Right hindlimb (tissue), 1 donor: ENCODE data around the gene OTUB2.
A peak's percentile ranks its signal among the peaks of the same experiment; 100 is the strongest.

Experiments
- DNase-seq: peaks from one replicate; pipeline ENCODE4 v3.0.0-alpha.2; 2018

The OTUB2 gene

DNA sequence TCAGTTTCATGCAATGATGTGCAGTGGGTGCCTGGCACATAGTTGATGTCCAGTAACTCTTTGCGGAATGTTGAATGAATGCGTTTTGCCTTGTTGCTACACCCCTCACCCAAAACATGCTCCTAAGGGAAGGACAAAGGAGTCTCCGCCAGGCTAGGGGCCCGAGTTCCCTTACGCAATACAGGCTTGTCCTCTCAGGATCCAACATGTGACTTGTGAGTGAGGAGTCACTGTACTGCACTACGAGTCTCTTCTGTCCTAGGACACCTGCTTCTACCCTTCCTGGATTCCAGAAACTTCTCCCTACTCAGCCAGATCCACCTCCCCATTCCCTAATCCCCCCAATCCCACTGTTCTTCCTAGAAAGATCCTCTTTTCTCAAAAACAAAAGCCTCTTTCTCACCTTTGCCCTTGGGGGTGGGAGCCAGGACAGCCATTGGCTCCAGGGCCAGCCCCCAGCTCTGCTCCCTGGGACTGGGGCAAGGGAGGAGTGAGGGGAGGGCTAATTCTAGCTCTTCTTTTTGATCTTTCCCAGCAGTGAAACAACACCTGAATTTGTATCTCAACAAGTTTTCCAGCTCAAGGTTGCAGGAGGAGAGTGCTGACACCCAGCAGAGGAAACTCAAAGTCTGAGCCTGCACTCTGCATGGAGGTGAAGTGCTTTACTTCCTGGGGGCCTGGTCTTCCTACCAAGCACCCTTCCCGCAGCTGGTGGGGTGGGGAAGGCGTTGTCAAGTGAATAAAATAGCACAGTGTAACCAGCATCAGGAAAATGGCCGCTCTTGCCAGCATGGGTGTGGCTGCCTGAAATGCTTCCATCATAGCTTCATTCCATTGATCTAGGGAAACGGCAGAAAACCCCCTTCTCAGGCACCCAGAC, 3.4 kb upstream of the OTUB2 start:
- no peak for DNase-seq

DNA sequence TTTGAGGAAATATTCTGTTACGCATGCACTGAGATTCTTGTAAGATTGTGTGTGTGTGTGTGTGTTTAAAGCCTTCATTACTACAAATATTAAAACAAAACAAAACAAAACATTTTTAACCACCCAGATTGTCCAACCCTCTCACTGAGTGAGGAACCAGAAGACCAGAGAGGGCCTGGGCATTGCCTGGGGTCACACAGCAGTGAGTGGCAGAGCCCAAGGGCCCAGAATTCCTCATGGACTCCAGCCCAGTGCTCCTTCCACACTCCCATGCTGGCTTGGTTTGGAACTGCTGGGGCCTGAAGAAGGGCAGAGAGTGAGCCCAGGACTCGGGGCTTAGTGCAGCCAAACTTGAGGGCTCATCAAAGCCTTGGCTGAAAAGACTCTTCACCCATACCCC, 1.6 kb upstream of the OTUB2 start:
- no peak for DNase-seq

DNA sequence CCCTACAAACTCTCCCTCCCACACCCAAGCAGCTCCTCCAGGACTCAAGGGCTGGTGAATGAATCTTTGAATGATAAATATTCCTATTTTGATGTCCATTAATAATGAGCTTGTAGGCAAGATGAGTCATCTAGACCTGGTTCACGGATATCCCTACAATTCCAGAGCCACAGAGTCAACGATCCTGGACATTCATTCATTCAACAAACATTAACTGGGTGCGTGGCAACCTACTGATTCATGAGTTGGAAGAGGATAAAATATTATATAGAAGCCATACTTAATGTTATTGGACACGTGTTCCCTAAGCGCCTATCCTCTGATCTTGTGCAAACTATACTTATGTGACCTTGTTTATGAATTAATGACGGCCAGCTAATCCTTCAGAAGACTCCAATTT, 420 bp upstream of the OTUB2 start:
- DNase-seq: no peak

DNA sequence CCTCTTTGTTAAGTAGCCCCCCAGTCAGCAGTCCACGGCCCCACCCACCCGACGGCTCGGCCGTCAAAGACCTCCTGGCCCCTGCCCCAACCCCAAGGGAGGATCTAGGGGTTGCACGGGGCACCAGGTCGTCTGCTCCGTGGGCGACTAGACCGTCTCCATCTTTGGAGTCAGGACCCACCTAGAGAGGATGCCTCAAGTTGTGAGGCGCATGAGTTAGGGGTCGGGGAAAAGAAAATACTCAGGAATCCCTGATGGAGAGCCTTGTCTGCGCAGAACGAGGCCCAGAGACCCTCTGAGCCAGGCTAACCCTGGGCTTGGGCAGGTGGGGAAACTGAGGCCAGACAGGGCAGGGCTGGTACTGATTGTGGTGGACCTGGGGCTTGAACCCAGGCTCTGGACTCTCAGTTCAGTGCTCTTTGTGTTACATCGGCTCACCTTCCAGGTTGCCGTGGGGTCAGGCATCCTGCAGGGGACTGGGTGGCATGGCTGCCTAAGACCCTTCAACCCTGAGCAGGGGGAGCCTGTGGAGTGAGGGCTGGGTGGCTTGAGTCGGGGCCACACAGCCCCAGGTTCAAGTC, 839 bp downstream of the OTUB2 start:
- no peak for DNase-seq

DNA sequence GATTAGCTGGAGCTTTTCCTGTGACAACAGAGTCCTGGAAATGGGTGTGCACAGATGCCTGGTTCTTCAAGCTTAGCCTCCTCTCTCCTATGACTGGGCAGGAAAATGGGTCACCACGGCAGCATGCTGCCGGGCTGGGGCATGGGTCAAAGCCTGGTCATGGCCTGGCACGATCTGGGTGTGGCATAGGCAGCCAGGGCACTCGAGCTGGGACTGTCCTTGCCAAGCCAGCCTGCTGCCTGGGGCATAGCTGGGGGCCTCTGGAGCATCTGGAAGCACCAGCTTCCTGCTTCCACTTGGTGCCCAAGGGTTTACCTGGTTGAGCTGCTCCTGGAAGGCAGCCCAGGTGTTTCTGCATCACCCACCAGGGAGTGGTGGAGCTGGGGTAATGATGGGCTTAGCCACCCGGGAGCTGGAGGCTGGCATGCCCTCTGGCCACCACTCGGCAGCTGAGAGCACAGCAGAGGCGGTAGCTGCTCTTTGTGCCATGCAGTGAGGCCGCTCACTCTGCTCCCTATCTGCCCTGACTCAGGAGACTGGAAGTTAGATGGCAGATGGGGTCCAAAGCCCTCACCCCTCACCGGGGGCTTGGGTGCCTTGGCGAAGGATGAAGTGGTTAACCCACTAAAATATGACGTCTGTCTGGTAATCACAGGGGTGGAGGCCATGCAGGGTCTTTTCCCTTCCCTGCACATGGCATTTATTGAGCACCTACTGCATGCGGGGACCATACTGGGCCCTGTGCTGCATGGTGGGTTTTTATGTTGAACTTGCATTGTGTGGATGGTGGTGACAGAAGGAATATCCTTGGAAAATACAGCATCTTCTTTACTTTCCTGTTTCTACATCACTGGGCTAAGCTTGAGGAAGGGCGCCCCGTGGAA, 1.7 kb downstream of the OTUB2 start:
- no peak for DNase-seq

DNA sequence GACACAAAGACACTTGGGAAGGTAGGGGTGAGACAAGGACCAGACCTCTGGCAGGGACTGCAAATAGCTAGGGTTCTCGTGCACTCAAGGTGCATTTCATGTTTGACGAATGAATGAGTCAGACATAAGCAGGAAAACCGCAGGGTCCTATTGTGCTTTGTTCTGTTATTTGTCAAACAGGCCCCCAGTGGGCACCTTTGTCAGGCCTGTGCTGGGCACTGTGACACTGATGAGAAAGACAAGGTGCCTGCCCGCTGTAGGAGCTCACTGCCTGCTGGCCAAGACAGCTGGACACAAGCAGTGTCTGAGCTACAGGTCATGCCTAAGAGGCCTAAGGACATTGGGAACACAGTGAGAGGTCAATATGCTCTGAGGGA, 2.3 kb downstream of the OTUB2 start:
- no peak for DNase-seq

DNA sequence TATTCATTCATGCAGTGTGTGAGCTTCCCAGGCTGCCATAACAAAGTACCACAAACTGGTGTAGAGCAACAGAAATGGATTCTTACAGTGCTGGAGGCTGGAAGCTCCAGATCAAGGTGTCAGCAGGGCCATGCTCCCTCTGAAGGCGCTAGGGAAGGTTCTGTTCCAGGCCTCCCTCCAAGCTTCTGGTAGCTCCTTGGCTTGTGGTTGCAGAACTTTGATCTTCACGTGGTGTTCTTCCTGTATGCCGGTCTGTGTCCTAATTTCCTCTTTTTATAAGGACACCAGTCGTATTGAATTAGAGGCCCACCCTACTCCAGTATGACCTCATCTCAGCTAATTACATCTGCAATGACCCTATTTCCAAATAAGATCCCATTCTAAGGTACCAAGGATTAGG, 3.1 kb downstream of the OTUB2 start:
- DNase-seq: no peak

DNA sequence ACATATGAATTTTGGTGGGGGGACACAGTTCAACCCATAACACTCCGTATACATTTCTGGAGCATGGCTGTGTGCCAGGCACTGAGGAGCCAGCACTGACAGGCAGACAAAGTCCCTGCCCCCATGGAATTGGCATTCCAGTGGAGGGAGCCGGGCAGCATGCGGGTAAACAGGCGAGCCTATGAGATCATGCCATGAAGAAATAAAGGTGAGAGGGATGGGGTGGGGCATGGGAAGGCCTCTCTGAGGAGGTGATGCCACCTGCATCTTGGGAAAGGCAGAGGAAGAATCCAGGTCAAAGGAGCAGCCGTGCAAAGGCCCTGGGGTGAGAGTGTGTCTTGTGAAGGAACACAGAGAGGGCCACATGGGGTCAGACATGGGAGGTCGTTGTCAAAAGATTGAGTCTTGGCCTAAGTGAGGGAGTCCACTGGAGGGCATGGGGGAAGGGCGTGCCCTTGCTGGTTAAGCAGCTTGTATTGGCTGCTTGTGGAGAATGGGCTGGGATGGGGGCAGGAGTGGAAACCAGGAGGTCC, 3.6 kb downstream of the OTUB2 start:
- no peak for DNase-seq

DNA sequence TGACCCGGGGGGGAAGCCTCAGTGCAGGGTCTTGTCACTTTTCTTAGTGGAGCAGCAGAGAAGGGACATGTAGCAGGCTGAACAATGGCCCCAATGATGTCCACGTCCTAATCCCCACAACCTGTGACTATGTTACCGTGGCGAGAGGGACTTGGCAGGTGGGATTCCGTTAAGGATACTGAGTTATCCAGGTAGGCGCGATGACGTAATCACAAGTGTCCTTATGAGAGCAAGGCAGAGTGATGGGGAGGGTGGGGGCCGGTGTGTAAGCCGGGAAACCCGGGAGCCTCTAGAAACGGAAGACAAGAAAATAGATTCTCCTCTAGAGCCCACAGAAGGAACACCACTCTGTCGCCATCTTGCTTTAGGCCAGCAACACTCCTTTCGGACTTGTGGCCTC, 4.4 kb downstream of the OTUB2 start:
- DNase-seq: no peak

DNA sequence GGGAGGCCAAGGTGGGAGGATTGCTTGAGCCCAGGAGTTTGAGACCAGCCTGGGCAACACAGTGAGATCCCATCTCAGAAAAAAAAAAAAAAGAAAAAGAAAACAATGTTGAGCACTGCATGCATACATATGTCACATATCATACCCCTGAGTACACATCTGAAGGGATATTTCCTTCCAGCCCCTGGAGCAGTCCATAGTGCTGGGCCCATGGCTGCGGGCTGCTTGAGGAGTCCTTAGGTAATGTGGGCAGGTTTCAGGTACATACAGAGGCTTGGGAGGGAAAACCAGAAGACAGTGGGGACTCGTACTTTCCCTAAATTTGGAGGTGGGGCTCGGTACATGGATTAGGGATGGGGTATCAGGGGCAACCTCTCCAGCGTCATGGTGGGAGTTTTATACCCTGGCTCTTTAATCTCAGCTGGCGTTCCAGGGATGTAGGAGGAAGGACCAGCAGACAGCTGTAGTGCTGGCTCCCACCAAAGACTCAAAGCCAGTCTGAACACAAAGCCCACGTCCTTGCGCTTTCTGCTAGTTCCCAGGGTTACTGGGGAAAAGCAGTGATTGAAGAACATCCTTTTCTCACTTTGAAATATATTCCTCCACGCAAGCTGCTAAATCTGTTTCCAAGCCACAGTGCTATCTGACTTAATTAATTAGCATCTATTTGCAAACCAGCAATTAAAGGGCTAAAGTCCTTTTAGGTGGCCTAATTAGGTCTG, 5.2 kb downstream of the OTUB2 start:
- DNase-seq: no peak

DNA sequence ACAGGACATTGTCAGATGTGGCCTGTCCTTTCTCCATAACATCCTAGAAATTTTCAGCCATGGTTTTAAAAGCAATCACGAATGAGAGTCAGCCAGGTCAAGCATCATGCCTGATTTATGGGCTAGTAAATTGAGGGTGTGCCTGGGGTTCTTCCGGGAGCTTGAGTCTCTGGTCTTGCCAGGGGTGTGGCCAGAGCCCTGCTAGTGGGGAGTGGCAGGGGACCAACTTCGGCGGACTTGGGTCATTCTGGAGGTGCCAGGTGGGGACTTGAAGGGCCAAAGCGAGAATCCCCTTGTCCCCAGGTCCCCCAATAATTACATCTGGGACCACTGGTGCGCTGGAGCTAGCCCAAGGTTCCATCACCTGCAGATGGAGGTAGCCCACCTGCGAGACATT, 5.7 kb downstream of the OTUB2 start:
- DNase-seq: no peak

DNA sequence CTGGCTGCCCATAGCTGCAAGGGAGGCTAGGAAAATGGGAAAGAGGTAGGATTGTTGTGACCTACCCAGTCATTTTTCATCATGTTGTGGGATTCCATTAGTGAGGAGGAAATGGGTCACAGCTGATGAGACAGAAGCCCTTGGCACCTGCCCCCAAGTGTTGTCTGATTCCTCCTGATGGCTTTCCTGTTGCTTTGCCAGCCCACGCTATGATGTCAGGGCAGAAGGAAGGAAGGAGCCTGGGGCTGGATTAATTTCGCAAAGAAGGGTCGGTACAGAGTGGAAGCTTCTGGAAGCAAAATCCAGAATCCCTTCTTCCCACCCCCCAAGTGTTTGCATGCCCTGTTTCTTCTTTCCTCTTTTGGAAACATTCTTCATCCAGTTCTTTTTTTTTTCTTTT, 8.7 kb downstream of the OTUB2 start:
- no peak for DNase-seq

DNA sequence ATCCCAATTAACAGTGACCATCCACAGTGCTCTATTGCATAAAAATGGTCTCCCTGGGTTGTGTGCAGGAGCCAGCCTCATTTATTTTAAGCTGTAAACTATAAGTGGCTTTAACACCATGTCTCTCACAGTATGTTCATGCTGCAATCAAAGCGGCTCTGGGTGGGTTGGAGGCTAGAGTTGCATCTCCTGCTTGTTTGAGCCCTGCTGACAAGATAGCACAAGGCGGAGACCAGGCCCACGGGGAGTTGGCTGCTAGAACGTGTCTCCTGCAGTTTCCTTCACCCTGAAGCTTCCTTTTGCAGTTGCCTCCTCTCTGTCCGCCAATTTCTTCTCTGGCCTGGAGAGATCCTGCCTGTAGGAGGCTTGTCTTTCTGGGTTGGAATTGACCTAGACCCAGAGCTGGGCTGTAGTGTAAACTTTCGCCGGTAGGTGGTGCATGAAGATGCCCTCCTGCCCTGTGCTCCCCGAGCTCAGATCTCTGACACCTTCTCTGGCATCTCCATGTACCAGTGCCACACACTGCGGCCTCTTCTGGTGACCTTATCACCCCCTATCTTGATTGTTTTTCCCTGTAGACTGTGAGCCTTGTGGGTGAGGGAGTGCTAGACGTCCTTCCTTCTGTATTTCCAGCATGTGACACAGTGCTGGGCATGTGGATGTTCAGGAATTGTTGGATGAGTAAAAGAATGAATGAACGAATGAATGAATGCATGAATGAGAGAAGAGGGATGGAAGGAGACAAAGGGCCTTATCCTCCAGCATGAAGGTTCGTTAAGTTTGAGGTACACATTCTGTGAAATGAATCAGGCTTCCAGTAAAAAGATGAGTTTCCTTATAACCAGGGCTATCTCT, 10.4 kb downstream of the OTUB2 start:
- DNase-seq: peak; percentile 58

DNA sequence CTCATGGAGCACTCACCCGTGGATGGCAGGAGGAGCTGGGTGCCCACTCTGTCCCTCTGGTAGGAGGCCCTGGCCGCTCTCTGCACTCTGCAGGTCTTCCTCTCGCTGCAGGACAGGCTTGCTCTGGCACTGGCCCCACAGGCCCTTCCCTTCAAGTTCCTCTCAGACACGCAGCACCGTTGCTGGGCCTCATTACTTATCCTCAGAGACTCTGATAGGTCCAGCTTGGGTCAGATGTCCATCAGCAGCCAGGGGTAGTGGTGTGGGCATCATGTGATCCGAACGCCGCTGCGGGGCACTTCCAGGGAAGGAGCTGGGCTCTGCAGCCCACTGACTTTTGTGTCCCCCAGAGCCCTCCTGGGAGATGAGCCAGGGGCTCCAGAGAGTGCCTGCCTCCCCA, 11.8 kb downstream of the OTUB2 start:
- no peak for DNase-seq

DNA sequence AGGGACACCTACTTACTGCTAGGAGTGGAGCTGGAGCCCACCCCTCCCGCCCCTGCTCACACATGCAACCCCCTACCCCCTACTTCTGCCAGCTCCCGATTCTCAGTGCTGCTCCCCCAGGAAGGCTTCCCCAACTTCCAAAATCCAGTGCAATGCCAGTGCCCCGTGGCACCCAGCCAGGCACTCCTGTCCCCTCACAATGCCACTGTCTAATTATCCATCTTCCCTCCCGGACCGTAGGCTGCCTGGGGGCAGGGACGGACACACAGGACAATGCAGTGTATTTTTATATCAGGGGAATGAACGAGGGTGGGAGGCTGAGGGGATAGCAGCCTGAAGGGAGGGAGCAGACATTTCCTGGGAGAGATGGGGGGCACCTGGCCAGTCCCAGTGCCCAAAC, 12.4 kb downstream of the OTUB2 start:
- no peak for DNase-seq

DNA sequence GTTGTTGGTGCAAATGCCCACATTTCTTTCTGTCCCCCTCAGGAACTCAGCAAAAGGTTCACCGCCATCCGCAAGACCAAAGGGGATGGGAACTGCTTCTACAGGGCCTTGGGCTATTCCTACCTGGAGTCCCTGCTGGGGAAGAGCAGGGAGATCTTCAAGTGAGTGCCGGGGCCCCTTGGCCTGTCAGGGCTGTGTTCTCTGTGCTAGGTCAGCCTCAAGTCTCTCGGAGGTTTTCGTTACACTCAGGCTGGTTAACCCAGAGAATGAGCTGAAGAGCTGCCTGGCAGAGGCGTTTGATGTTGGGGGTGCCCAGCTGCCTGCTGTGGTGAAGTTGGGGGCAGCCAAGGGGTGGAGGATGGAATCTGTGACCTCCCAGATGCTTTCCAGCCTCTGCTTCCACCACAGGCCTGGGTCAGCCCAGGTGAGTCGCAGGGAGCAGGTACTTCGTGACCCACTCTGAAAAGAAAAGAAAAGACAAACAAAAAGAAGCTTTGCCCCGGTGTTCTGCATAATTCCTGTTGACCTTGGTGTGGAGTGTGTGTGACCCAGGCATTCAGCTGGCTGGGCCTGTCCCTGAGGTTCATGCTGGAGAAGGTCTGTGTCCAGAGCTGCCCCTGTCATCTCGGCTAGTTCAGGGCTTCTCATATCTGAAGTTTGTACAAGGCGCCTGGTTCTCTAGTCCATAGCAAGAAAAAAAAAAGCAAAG, 12.9 kb downstream of the OTUB2 start:
- DNase-seq: no peak

DNA sequence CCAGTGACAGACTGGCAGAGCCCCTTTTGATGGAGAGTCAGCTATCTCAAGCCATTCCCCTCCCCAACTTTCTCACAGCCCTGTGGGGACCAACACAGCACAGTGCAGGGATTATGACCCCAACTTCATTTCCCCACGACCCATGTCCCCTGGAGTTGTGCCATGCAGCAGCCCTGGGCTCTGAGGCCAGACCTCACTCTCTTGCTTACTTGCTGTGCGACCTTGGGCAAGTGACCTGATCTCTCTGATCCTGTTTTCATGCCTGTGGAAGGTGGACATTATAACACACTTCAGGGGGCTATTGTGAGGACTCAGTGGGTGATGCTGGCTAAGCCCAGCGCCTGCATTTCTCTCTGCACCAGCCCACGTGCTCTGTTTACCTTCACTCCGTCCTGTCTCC, 14.1 kb downstream of the OTUB2 start:
- no peak for DNase-seq

DNA sequence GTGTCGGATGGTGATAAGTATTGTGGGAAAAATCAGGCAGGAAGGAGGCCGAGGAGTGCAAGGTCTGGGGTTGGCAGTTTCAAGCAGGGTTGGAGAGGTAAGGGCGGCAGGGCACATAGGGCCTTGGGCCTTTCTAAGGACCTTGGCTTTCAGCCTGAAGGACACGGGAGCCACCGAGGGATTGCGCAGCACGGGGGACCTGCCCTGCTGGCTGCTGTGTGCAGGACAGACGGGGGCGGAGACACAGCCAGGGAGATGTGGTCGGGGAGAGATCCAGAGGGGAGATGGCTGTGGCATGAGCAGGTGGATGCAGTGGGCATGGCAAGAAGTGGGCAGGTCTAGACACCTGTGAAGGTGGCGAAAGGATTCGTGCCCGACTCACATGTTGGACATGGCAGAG, 14.7 kb downstream of the OTUB2 start:
- DNase-seq: no peak

DNA sequence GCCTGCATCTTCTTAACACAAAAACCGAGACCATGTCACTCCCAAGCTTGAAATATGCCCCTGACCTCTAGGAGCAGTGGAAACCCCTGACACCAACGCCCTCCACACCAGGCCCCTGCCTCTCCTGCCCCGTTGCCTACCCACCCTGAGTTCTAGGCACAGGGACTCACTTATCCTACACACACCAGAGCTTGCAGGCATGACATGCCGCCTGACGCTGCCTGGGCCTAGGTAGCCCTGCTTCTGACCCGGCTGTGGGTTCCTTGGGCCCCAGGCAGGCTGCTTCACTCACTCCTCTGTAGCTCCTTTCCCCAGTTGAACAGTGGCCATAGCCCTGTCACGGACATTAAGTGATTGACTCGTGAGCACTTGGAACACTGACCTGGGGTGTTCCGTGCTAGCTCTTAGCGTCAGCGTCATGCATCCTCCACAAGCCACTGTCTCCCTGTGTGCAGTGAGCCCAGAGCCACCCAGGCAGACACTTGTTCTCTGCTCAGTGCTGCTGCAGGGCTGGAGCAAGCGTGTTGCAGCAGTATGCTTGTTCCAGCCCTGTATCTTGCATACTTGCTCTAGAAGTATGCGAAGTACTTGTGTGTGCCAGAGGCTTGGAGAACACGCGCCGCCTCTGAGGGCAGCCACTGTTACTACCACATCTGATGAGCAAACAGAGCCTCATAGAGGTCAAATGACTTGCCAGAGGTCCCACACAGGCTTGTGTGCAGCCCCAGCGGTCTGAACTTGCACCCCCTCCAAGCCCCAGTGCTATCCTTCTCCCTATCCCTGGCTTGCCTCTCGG, 15.6 kb downstream of the OTUB2 start:
- no peak for DNase-seq

DNA sequence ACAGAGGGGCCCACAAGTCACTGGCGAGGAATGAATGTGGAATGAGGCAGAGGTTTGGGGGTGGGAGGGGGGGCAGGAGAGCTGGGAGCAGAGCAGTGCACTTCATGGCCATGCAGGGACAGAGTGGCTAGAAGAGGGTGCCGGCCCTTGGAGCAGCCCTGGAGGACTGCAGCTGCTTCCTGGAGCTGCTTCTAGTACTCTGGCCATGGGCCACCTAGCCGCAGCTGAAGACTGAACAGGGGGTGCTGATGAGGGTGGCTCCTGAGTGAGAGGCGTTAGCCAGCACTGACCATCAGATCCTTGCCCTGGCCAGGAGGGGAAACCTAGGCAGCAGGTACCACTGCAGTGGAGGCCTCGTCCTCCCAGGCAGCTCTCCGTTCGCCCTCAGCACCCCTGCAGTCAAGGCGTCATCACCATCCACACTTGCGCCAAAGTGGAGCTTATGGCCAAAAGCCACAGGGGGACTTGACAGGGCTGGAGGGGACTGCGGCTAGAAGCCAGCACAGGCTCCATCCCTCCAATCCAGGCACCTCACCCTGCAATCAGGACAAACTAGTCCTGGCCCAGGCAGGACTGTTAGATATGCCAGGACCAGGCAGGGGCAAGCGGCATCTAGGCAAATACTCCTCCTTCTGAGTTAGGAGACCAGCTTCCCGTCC, 16.4 kb downstream of the OTUB2 start:
- no peak for DNase-seq
